ENCODE data around the gene LHX3.

GRCh38 chr9:136193891-136194279, 11.0 kb downstream of the LHX3 start:
- TF ChIP-seq POLR2A (IDR thresholded peaks at IDR 0.05): no peak
- TF ChIP-seq CTCF (IDR thresholded peaks at IDR 0.05): no peak
